HEK293 (cell line): ENCODE data around the gene SNAP23.
A peak's percentile ranks its signal among the peaks of the same experiment; 100 is the strongest.

ENCODE experiments used
- CTCF ChIA-PET: fragments of 350-600 bp; formaldehyde crosslinking; extraction: SDS; loops from one replicate; lab custom pipeline; 2021; ENCODE audit warnings: antibody characterized with exemption; lab: Yijun Ruan, JAX
- POLR2A ChIA-PET: fragments of 300-600 bp; formaldehyde crosslinking; extraction: SDS; loops from one replicate; lab custom pipeline; 2020; ENCODE audit warnings: antibody characterized with exemption, inconsistent platforms; lab: Yijun Ruan, JAX
- H3K27ac ChIP-seq: fragments of 200-500 bp; sonication (Bioruptor generic); 2 replicates; pipeline ENCODE4 v1.5.1; 2014; ENCODE audit warnings: low read depth, low read length, control low read depth, inconsistent platforms; ENCODE audit errors: extremely low read depth
- H3K36me3 ChIP-seq, 2 experiments: fragments of 200-500 bp in 1 of 2; sonication (Bioruptor generic) in 1 of 2; 1 replicate in 1 of 2; 2 replicates in 1 of 2; pipeline ENCODE4 v1.5.1; 2014 to 2017; ENCODE audit warnings: inconsistent platforms in 2 of 2, low read length in 2 of 2; ENCODE audit not compliant: control insufficient read depth in 2 of 2, insufficient read depth in 1 of 2
- H3K4me1 ChIP-seq: fragments of 200-500 bp; sonication (Bioruptor generic); 2 replicates; pipeline ENCODE4 v1.5.1; 2014; ENCODE audit warnings: mild to moderate bottlenecking, low read length, inconsistent platforms; ENCODE audit not compliant: control insufficient read depth, insufficient read depth
- H3K4me3 ChIP-seq: 2 replicates; pipeline ENCODE4 v1.5.1; 2011; ENCODE audit warnings: low read depth, mild to moderate bottlenecking, control low read depth, low read length, moderate library complexity
- H3K9me3 ChIP-seq: fragments of 200-500 bp; sonication (Bioruptor generic); 2 replicates; pipeline ENCODE4 v1.5.1; 2014; ENCODE audit warnings: low read depth, low read length, inconsistent platforms; ENCODE audit not compliant: control insufficient read depth, insufficient read depth
- BCL6B ChIP-seq: fragments of 450-650 bp; formaldehyde crosslinking; IDR thresholded peaks from 2 replicates; pipeline ENCODE4 v1.5.1; 2017; ENCODE audit warnings: missing biosample characterization, missing genetic modification characterization
- GFI1B ChIP-seq: fragments of 450-650 bp; formaldehyde crosslinking; IDR thresholded peaks from 2 replicates; pipeline ENCODE4 v1.5.1; 2016; ENCODE audit warnings: missing biosample characterization, missing genetic modification characterization
- GLIS1 ChIP-seq: fragments of 450-650 bp; formaldehyde crosslinking; IDR thresholded peaks from 2 replicates; pipeline ENCODE4 v1.5.1; 2016; ENCODE audit warnings: missing biosample characterization, missing genetic modification characterization
- IKZF3 ChIP-seq: fragments of 450-650 bp; IDR thresholded peaks from 2 replicates; pipeline ENCODE4 v1.5.0; 2018; ENCODE audit warnings: missing biosample characterization, mild to moderate bottlenecking, missing genetic modification characterization, moderate library complexity
- INSM2 ChIP-seq: fragments of 450-650 bp; formaldehyde crosslinking; IDR thresholded peaks from 2 replicates; pipeline ENCODE4 v1.5.1; 2016; ENCODE audit warnings: missing biosample characterization, missing genetic modification characterization
- KLF10 ChIP-seq: fragments of 450-650 bp; IDR thresholded peaks from 2 replicates; pipeline ENCODE4 v1.5.1; 2018; ENCODE audit warnings: missing biosample characterization, mild to moderate bottlenecking, missing genetic modification characterization
- PBX3 ChIP-seq: sonication (generic); formaldehyde crosslinking; IDR thresholded peaks from 2 replicates; pipeline ENCODE4 v1.8.1; 2022; ENCODE audit warnings: mild to moderate bottlenecking, moderate library complexity, missing genetic modification reagents
- SALL2 ChIP-seq: fragments of 450-650 bp; formaldehyde crosslinking; IDR thresholded peaks from 2 replicates; pipeline ENCODE4 v1.5.0; 2017; ENCODE audit warnings: missing biosample characterization, mild to moderate bottlenecking, missing genetic modification characterization, borderline replicate concordance
- ZBTB20 ChIP-seq: fragments of 450-650 bp; formaldehyde crosslinking; IDR thresholded peaks from 2 replicates; pipeline ENCODE4 v1.5.1; 2016; ENCODE audit warnings: missing biosample characterization, missing genetic modification characterization
- ZBTB44 ChIP-seq: fragments of 450-650 bp; IDR thresholded peaks from 2 replicates; pipeline ENCODE4 v1.5.1; 2018; ENCODE audit warnings: missing biosample characterization, mild to moderate bottlenecking, missing genetic modification characterization
- ZFP3 ChIP-seq: fragments of 450-650 bp; formaldehyde crosslinking; IDR thresholded peaks from 2 replicates; pipeline ENCODE4 v1.5.1; 2016; ENCODE audit warnings: low read depth, missing biosample characterization, missing genetic modification characterization
- ZFP37 ChIP-seq: fragments of 450-650 bp; formaldehyde crosslinking; IDR thresholded peaks from 2 replicates; pipeline ENCODE4 v1.5.1; 2016; ENCODE audit warnings: missing biosample characterization, missing genetic modification characterization
- ZIC2 ChIP-seq: fragments of 450-650 bp; formaldehyde crosslinking; IDR thresholded peaks from 2 replicates; pipeline ENCODE4 v1.5.1; 2016; ENCODE audit warnings: missing biosample characterization, missing genetic modification characterization
- ZNF112 ChIP-seq: fragments of 450-650 bp; formaldehyde crosslinking; IDR thresholded peaks from 2 replicates; pipeline ENCODE4 v1.5.0; 2017; ENCODE audit warnings: missing biosample characterization, missing genetic modification characterization
- ZNF174 ChIP-seq: fragments of 450-650 bp; formaldehyde crosslinking; IDR thresholded peaks from 2 replicates; pipeline ENCODE4 v1.5.0; 2017; ENCODE audit warnings: missing biosample characterization, mild to moderate bottlenecking, missing genetic modification characterization
- ZNF248 ChIP-seq: fragments of 450-650 bp; formaldehyde crosslinking; IDR thresholded peaks from 2 replicates; pipeline ENCODE4 v1.5.1; 2017; ENCODE audit warnings: missing biosample characterization, missing genetic modification characterization
- ZNF274 ChIP-seq, 2 experiments: fragments of 200-500 bp in 1 of 2; fragments of 450-650 bp in 1 of 2; sonication (Bioruptor generic) in 1 of 2; formaldehyde crosslinking in 1 of 2; IDR thresholded peaks; 2 replicates each; pipeline versions ENCODE4 v1.5.1 to v1.6.1; 2014 to 2016; ENCODE audit warnings: borderline replicate concordance in 1 of 2, inconsistent platforms in 1 of 2, low read length in 1 of 2, missing biosample characterization in 1 of 2, missing genetic modification characterization in 1 of 2
- ZNF311 ChIP-seq: fragments of 450-650 bp; formaldehyde crosslinking; IDR thresholded peaks from 2 replicates; pipeline ENCODE4 v1.5.1; 2017; ENCODE audit warnings: missing biosample characterization, missing genetic modification characterization, borderline replicate concordance
- ZNF341 ChIP-seq: fragments of 450-650 bp; formaldehyde crosslinking; IDR thresholded peaks from 2 replicates; pipeline ENCODE4; 2016; ENCODE audit warnings: low read depth, missing biosample characterization, missing genetic modification characterization
- ZNF366 ChIP-seq: fragments of 450-650 bp; formaldehyde crosslinking; conservative IDR thresholded peaks from 2 replicates; pipeline ENCODE4 v1.5.1; 2016; ENCODE audit warnings: missing biosample characterization, missing genetic modification characterization
- ZNF391 ChIP-seq: fragments of 450-650 bp; formaldehyde crosslinking; IDR thresholded peaks from 2 replicates; pipeline ENCODE4 v1.5.1; 2016; ENCODE audit warnings: low read depth, missing biosample characterization, missing genetic modification characterization, borderline replicate concordance
- ZNF423 ChIP-seq: fragments of 450-650 bp; formaldehyde crosslinking; IDR thresholded peaks from 2 replicates; pipeline ENCODE4 v1.5.1; 2016; ENCODE audit warnings: missing biosample characterization, missing genetic modification characterization
- ZNF473 ChIP-seq: fragments of 450-650 bp; formaldehyde crosslinking; IDR thresholded peaks from 2 replicates; pipeline ENCODE4 v1.5.1; 2017; ENCODE audit warnings: missing biosample characterization, missing genetic modification characterization
- ZNF501 ChIP-seq: fragments of 450-650 bp; formaldehyde crosslinking; IDR thresholded peaks from 2 replicates; pipeline ENCODE4 v1.5.1; 2016; ENCODE audit warnings: missing biosample characterization, missing genetic modification characterization
- ZNF510 ChIP-seq: fragments of 450-650 bp; formaldehyde crosslinking; IDR thresholded peaks from 2 replicates; pipeline ENCODE4 v1.5.1; 2018; ENCODE audit warnings: mild to moderate bottlenecking, missing genetic modification characterization, missing biosample characterization; ENCODE audit not compliant: insufficient replicate concordance
- ZNF514 ChIP-seq: fragments of 450-650 bp; formaldehyde crosslinking; IDR thresholded peaks from 2 replicates; pipeline ENCODE4 v1.5.1; 2016; ENCODE audit warnings: missing biosample characterization, missing genetic modification characterization
- ZNF555 ChIP-seq: fragments of 450-650 bp; formaldehyde crosslinking; conservative IDR thresholded peaks from 2 replicates; pipeline ENCODE4 v1.5.1; 2017; ENCODE audit warnings: missing biosample characterization, mild to moderate bottlenecking, missing genetic modification characterization, inconsistent platforms
- ZNF600 ChIP-seq: fragments of 450-650 bp; formaldehyde crosslinking; IDR thresholded peaks from 2 replicates; pipeline ENCODE4 v1.5.1; 2016; ENCODE audit warnings: missing biosample characterization, missing genetic modification characterization
- ZNF791 ChIP-seq: fragments of 450-650 bp; formaldehyde crosslinking; IDR thresholded peaks from 2 replicates; pipeline ENCODE4 v1.5.1; 2016; ENCODE audit warnings: missing biosample characterization, missing genetic modification characterization
- ZNF837 ChIP-seq: fragments of 450-650 bp; formaldehyde crosslinking; IDR thresholded peaks from 2 replicates; pipeline ENCODE4 v1.5.1; 2016; ENCODE audit warnings: missing biosample characterization, missing genetic modification characterization
- ZNF843 ChIP-seq: fragments of 450-650 bp; formaldehyde crosslinking; IDR thresholded peaks from 2 replicates; pipeline ENCODE4 v1.5.1; 2016; ENCODE audit warnings: missing biosample characterization, missing genetic modification characterization
- ZSCAN30 ChIP-seq: fragments of 450-650 bp; IDR thresholded peaks from 2 replicates; pipeline ENCODE4 v1.5.1; 2018; ENCODE audit warnings: missing biosample characterization, mild to moderate bottlenecking, missing genetic modification characterization, moderate library complexity
- TF ChIP-seq, protein P1 (sequence below): fragments of 450-650 bp; formaldehyde crosslinking; IDR thresholded peaks from 2 replicates; pipeline ENCODE4 v1.5.1; 2017; ENCODE audit warnings: missing biosample characterization, missing genetic modification characterization

Gene SNAP23

DNA sequence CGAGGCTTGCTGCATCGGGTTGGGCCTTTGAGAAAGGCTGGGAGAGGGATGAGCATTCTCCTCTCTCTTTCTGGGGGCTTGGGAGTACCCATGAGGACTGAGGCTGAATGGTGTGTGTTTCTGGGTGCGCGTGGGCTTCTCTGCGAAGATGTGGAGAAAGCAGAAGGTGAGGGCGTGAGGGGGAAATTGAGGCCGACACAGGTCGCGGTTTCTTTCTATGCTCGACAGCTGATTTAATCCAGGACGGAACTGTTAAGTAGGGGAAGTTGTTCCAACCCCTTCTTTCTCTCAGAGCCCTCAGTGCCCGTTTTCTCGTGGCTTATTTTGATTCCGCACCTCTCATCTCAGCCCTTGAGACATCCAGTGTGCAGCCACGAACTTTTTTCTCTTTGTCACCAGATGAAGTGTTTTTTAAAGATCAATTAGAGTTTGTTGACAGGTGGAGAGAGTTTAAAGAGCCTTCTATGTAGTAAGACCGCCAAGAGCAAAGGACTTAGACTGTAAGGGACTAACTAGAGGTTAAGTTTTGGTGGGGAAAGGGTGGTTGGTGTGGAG, 80.7 kb downstream of the SNAP23 start:
- POLR2A ChIA-PET, result interaction anchor here (0.5 to 1.4 kb wide), 10 partner anchors 8 to 323 kb away, joined by 3 to 16 read pairs (median 3); partner anchors contain the start of genes HAUS2, LRRC57 and ZNF106
- Histone ChIP-seq H3K36me3 (no peaks in the 10 kb centered on the region), H3K27ac (peak overlapping the region; percentile 21; the same call in 1 of the 2 replicates), H3K4me3 (peak overlapping the region; percentile 67), H3K9me3 (no peaks in the 10 kb centered on the region), H3K4me1 (peaks cover 3% of the 10 kb centered on the region)
- CTCF ChIA-PET, result interaction anchor here (0.6 to 0.7 kb wide), 2 partner anchors 46 to 102 kb away, joined by 3 read pairs; no protein-coding TSS in a partner anchor
- TF ChIP-seq, protein P1, sequence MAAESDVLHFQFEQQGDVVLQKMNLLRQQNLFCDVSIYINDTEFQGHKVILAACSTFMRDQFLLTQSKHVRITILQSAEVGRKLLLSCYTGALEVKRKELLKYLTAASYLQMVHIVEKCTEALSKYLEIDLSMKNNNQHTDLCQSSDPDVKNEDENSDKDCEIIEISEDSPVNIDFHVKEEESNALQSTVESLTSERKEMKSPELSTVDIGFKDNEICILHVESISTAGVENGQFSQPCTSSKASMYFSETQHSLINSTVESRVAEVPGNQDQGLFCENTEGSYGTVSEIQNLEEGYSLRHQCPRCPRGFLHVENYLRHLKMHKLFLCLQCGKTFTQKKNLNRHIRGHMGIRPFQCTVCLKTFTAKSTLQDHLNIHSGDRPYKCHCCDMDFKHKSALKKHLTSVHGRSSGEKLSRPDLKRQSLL (tag by site-specific recombination), result no peak
- TF ChIP-seq ZNF514 (tag by site-specific recombination) (no peak), PBX3 (no peak), SALL2 (no peak), GFI1B (no peak), ZNF510 (tag by site-specific recombination) (no peak), ZNF791 (tag by site-specific recombination) (no peak), ZNF311 (tag by site-specific recombination) (no peak), ZBTB20 (tag by site-specific recombination) (no peak; the same call in 1 of the 2 replicates), ZNF248 (no peak), KLF10 (no peak), ZNF501 (tag by site-specific recombination) (no peak), ZNF112 (tag by site-specific recombination) (no peak), ZNF600 (tag by site-specific recombination) (no peak; the same call in 1 of the 2 replicates), ZNF423 (tag by site-specific recombination) (no peak), BCL6B (tag by site-specific recombination) (peak; percentile 57; the same call in 1 of the 2 replicates), ZNF174 (no peak), ZFP3 (tag by site-specific recombination) (no peak), ZIC2 (tag by site-specific recombination) (no peak), ZNF391 (tag by site-specific recombination) (no peak), IKZF3 (tag by site-specific recombination) (no peak), ZNF473 (tag by site-specific recombination) (no peak), ZNF837 (tag by site-specific recombination) (no peak), ZFP37 (tag by site-specific recombination) (no peak), GLIS1 (tag by site-specific recombination) (peak; percentile 20; the same call in 1 of the 2 replicates), ZSCAN30 (no peak), ZNF341 (tag by site-specific recombination) (no peak), ZNF274 (IDR thresholded peaks at IDR 0.05; ENCODE audit: low read length) (no peak), ZNF274 (tag by site-specific recombination; IDR thresholded peaks at IDR 0.05; ENCODE audit: borderline replicate concordance) (no peak), ZNF843 (tag by site-specific recombination) (no peak), ZBTB44 (tag by site-specific recombination) (no peak), INSM2 (tag by site-specific recombination) (no peak), ZNF366 (tag by site-specific recombination) (0 out of 2 replicates have a peak, but pooled peaks have one; percentile 30), ZNF555 (tag by site-specific recombination) (no peak)
